GM08714 (cell line): ENCODE data around the gene HIRA.
"Not testable (repeated sequence)": the region's sequence is repeated elsewhere in the genome, so short reads cannot be mapped to it uniquely, and the experiment has no call there.

Experiments
- H3K4me3 ChIP-seq: fragments of 200-500 bp; sonication (Bioruptor generic); 2 replicates; pipeline ENCODE4 v1.5.1; 2014; ENCODE audit warnings: mild to moderate bottlenecking, low read length, inconsistent platforms
- ZNF274 ChIP-seq: IDR thresholded peaks from 2 replicates; pipeline ENCODE4 v1.6.1; 2012; ENCODE audit warnings: mild to moderate bottlenecking, low read depth, low read length

HIRA gene

DNA sequence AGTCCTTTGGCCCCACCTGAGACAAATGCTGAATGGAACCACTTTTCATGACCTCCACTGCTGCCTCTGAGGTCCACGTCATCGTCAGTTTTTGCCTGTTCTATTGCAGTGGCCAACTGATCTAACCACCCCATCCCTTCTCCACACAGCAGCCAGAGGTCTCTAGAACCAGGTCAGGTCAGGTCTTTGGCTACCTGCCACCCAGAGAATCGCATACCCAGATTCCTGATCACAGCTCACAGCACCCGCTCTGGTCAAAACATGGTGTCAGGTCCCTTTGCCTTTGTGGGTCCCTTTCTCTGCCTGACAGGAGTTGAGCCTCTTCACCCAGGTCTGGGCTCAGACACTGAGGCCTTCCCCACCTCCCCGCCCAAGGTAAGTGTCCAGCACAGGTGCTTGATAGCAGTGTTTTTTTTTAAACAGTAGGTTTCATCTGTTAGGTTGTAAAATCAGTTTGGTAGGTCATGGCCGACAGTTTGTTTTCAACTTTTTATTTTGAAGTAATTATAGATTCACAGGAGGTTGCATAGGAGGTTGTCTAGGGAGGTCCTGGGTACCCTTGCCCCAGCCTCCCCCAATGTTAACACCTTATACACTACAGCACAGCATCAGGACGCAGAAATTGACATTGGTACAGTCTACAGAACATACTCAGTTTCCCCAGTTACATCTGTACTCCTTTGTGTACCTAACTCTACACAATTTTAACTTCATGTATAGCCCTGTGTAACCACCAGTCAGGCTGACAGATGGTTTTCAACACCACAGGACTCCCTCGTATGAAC, 9.1 kb upstream of the HIRA start:
- H3K4me3 ChIP-seq = no peak overlapping the region
- TF ChIP-seq ZNF274 = no peak

- no peak overlapping the region for H3K4me3 ChIP-seq
- TF ChIP-seq ZNF274 = no peak
These were observed 6.8 kb upstream of the HIRA start for GRCh38 chr22:19438298-19438697.

- H3K4me3 ChIP-seq = not testable (repeated sequence)
These were observed 5.1 kb upstream of the HIRA start for GRCh38 chr22:19436444-19437161.

DNA sequence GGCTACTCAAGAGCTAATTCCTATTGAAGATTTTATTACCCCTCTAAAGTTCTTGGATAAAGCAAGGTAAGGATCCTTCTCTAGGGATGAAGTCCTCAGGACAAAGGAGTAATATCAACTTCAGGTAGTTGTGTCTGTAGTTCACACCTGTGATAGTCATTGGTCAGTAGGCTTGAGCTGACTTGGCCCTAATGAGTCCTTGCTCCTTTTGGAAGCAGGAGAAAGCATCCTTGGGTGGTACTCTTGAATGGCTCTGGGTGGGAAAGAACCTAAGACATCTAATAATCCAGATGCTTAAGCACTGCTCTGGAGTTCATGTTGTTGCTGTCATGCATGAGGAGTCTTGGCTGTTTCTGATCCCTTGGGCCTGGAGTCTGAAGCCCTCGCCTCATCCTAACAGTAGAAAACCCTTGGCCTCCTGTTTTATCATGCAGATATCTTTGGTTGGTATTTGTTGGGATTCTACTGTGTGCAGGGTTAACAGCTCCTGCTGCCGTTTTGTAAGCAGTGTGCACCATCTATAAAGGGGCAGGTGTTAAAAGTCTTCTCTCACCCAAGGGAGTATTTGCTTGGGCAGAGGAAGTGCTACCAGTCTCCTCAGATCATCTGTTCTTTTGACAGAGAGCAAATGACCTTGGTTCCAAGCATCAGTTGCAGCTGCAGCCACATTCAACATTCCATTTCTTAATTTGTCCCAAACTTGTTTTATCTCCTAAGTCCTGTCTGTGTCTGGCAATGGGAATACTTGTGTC, 3.5 kb upstream of the HIRA start:
- H3K4me3 ChIP-seq = no peak overlapping the region
- no peak for TF ChIP-seq ZNF274

- H3K4me3 ChIP-seq = no peak overlapping the region
- TF ChIP-seq ZNF274 = no peak
These were observed 2.9 kb upstream of the HIRA start for GRCh38 chr22:19434401-19434800.

GRCh38 chr22:19432133-19432851, 759 bp upstream of the HIRA start, which contains the start of gene MRPL40:
Gene MRPL40, plus strand, starts transcription at chr22:19432545. Its CDS starts 10 bp downstream, at chr22:19432555.
- no peak for TF ChIP-seq ZNF274
- H3K4me3 ChIP-seq = peak within 1 kb of the TSS; percentile 96

GRCh38 chr22:19430890-19431541, 517 bp downstream of the HIRA start:
- no peak for TF ChIP-seq ZNF274

GRCh38 chr22:19429950-19430889, 1.3 kb downstream of the HIRA start:
- TF ChIP-seq ZNF274 = no peak
- H3K4me3 ChIP-seq = peak overlapping the region; percentile 91

More at GRCh38 chr22:19430890-19431541, 517 bp downstream of the HIRA start:
- peak overlapping the region; percentile 91 for H3K4me3 ChIP-seq

DNA sequence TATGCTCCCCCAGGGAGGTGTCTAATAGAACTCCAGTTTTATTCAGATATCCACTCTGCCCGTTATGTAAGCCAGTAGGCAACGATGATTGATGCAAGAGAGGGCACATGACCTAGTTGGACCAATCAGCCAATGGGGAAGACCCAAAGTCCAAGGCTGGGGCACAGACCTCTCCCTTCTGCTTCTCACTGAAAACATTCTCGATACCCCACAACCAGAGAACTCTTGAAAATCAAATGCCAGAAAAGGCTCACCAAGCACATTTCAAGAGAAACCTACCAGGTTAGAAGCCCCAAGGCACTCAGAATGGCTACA, 7.4 kb downstream of the HIRA start:
- H3K4me3 ChIP-seq = no peak overlapping the region
- no peak for TF ChIP-seq ZNF274

DNA sequence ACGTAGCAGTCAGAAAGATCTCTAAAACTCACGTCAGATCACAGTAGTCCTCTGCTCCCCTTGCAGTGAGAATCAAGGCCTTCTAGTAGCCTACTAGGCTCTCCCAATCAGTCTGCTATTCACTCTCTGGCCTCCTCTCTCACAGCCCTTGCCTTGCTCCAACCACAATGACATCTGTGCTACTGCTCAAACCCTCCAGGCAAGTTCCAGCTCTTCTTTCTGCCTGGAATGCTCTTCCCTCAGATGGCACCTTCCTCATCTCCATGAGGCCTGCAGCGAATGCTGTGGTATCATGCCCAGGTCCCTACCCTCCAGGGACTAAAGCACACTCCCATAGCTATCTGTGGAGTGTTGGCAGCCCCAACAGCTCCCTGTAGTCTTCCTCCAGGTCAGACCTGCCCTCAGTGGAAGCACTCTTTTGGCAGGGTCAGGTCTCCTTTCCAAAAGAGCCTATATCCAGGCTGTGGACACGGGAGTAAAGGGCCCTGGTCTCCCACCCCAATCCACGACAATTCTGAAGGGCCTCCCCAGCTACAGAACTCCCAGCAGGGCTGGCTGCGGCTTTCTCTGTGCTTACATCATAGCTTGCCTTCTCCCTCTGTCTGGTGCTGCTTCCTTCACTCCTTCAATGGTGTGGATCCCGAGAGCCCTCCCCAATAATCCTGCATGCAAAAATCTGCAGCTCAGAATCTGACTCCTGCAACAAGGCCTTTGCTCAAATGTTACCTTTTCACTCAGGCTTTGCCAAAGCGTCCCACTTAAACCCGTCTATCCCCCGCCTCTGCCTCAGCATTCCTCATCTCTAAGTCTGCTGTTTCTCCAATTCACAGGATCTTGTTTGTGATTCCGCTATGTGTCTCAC, 8.9 kb downstream of the HIRA start:
- H3K4me3 ChIP-seq = no peak overlapping the region
- TF ChIP-seq ZNF274 = no peak

DNA sequence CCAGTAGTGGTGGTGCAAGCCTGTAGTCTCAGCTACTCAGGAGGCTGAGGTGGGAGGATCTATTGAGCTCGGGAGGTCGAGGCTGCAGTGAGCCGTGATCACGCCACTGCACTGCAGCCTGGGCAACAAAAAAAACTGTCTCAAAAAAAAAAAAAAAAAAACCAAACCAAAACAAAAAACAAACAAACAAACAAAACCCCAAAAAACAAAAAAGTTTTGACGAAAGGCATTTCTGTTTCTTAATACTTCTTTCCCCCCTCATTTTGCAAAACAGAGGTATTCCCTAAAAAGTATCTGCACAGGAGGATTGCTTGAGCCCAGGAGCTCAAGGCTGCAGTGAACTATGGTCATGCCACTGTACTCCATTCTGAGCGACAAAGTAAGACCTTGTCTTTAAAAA, 11.2 kb downstream of the HIRA start:
- TF ChIP-seq ZNF274 = no peak
- H3K4me3 ChIP-seq = no peak overlapping the region
